OCI-LY3 (cell line): ENCODE results near the gene GFM1.
"Not testable (repeated sequence)": the region's sequence is repeated elsewhere in the genome, so short reads cannot be mapped to it uniquely, and the experiment has no call there.

ENCODE experiments used
- H2AFZ ChIP-seq: fragments of 200-600, 300-600 bp; shearing (Covaris generic); 2 replicates; pipeline ENCODE4 v1.6.0; 2014; ENCODE audit warnings: antibody characterized with exemption, low read depth, low read length
- H3K27ac ChIP-seq: fragments of 200-600, 300-600 bp; sonication (generic); 2 replicates; pipeline ENCODE4 v1.5.1; 2014; ENCODE audit warnings: mild to moderate bottlenecking, low read length, moderate library complexity, mixed read lengths
- H3K27me3 ChIP-seq: fragments of 200-600, 300-600 bp; sonication (generic); 2 replicates; pipeline ENCODE4 v1.6.1; 2014; ENCODE audit warnings: low read depth, low read length, mixed read lengths
- H3K36me3 ChIP-seq: fragments of 200-600, 300-600 bp; sonication (generic); replicated peaks from 2 replicates; pipeline ENCODE3; 2014; ENCODE audit warnings: low read depth, low read length, mixed read lengths
- H3K4me1 ChIP-seq: fragments of 300-600, 200-600 bp; sonication (generic); 2 replicates; pipeline ENCODE4 v1.6.1; 2014; ENCODE audit warnings: low read length, mixed read lengths
- H3K4me2 ChIP-seq: fragments of 200-600, 300-600 bp; sonication (generic); 2 replicates; pipeline ENCODE4 v1.6.1; 2014; ENCODE audit warnings: low read length, mixed read lengths
- H3K4me3 ChIP-seq: fragments of 300-600, 200-600 bp; sonication (generic); 2 replicates; pipeline ENCODE4 v1.5.1; 2014; ENCODE audit warnings: antibody characterized with exemption, mild to moderate bottlenecking, low read length, moderate library complexity
- H3K79me2 ChIP-seq: fragments of 300-600, 200-600 bp; shearing (Covaris generic); 2 replicates; pipeline ENCODE4 v1.6.1; 2014; ENCODE audit warnings: mild to moderate bottlenecking, low read length, mixed read lengths
- H3K9ac ChIP-seq: fragments of 300-600, 200-600 bp; shearing (Covaris generic); 2 replicates; pipeline ENCODE4 v1.6.0; 2014; ENCODE audit warnings: mild to moderate bottlenecking, low read length, moderate library complexity
- H3K9me3 ChIP-seq: fragments of 200-600, 300-600 bp; shearing (Covaris generic); 2 replicates; pipeline ENCODE4 v1.6.1; 2014; ENCODE audit warnings: low read length, mixed read lengths; ENCODE audit not compliant: insufficient read depth
- H4K20me1 ChIP-seq: fragments of 200-600, 300-600 bp; sonication (generic); 2 replicates; pipeline ENCODE4 v1.6.1; 2016; ENCODE audit warnings: low read length, mixed read lengths; ENCODE audit not compliant: insufficient read depth
- CTCF ChIP-seq: fragments of 200-600, 300-600 bp; sonication (generic); IDR thresholded peaks from 2 replicates; pipeline ENCODE4 v1.5.1; 2014; ENCODE audit warnings: antibody characterized with exemption, low read length, low read depth
- EZH2phosphoT487 ChIP-seq: fragments of 200-600 bp; shearing (Covaris generic); IDR thresholded peaks from 2 replicates; pipeline ENCODE4 v1.6.1; 2018; ENCODE audit warnings: antibody characterized with exemption, mixed run types, low read depth

Gene GFM1

GRCh38 chr3:158683230-158683962, 39.1 kb downstream of the GFM1 start:
- Histone ChIP-seq H3K4me1 (peaks cover 4% of the 10 kb centered on the region), H3K9me3 (no peaks in the 10 kb centered on the region), H4K20me1 (no peaks in the 10 kb centered on the region), H3K27ac (no peak overlapping the region), H3K4me2 (no peak overlapping the region), H3K27me3 (no peaks in the 10 kb centered on the region), H3K36me3 (peaks cover 4% of the 10 kb centered on the region), H3K4me3 (no peak overlapping the region), H3K79me2 (no peaks in the 10 kb centered on the region), H3K9ac (no peak overlapping the region), H2AFZ (no peak overlapping the region)
- TF ChIP-seq EZH2phosphoT487 (no peak), CTCF (no peak)

- H3K36me3 ChIP-seq, result peaks cover 4% of the 10 kb centered on the region
- H3K79me2 ChIP-seq, result no peaks in the 10 kb centered on the region
- no peak overlapping the region for H2AFZ ChIP-seq
- H3K27me3 ChIP-seq, result no peaks in the 10 kb centered on the region
- TF ChIP-seq EZH2phosphoT487 (no peak), CTCF (no peak)
- H3K9ac ChIP-seq, result no peak overlapping the region
- no peaks in the 10 kb centered on the region for H3K9me3 ChIP-seq
- no peak overlapping the region for H3K4me2 ChIP-seq
- H3K27ac ChIP-seq, result no peak overlapping the region
- peaks cover 4% of the 10 kb centered on the region for H3K4me1 ChIP-seq
- no peak overlapping the region for H3K4me3 ChIP-seq
- H4K20me1 ChIP-seq, result no peaks in the 10 kb centered on the region
These were observed 40.8 kb downstream of the GFM1 start for GRCh38 chr3:158685159-158685558.

GRCh38 chr3:158693866-158694456, 49.6 kb downstream of the GFM1 start:
- peaks cover 20% of the 10 kb centered on the region for H3K36me3 ChIP-seq
- not testable (repeated sequence) for H3K9me3 ChIP-seq, H2AFZ ChIP-seq

GRCh38 chr3:158696618-158697017, 52.3 kb downstream of the GFM1 start:
- H3K27ac ChIP-seq, result no peak overlapping the region
- no peaks in the 10 kb centered on the region for H3K79me2 ChIP-seq
- no peaks in the 10 kb centered on the region for H4K20me1 ChIP-seq
- H3K4me1 ChIP-seq, result no peaks in the 10 kb centered on the region
- TF ChIP-seq EZH2phosphoT487 (no peak), CTCF (no peak)
- no peaks in the 10 kb centered on the region for H3K9me3 ChIP-seq
- no peak overlapping the region for H3K9ac ChIP-seq
- H3K4me2 ChIP-seq, result no peak overlapping the region
- no peak overlapping the region for H2AFZ ChIP-seq
- no peaks in the 10 kb centered on the region for H3K27me3 ChIP-seq
- H3K36me3 ChIP-seq, result peaks cover 15% of the 10 kb centered on the region
- no peak overlapping the region for H3K4me3 ChIP-seq

More at GRCh38 chr3:158693866-158694456, 49.6 kb downstream of the GFM1 start:
- H4K20me1 ChIP-seq, H3K9ac ChIP-seq, H3K27ac ChIP-seq, H3K4me3 ChIP-seq, H3K27me3 ChIP-seq, H3K4me1 ChIP-seq, H3K79me2 ChIP-seq, H3K4me2 ChIP-seq: not testable (repeated sequence)
